Stimulated activated CD4-positive, alpha-beta T cell treated with anti-CD3 and anti-CD28 coated beads, Interleukin-15, amount 100 ng/mL, for 48 hours (primary cell): ENCODE results near the gene RNASE12.
"Not testable (repeated sequence)": the region's sequence is repeated elsewhere in the genome, so short reads cannot be mapped to it uniquely, and the experiment has no call there.

Experiments used
- DNase-seq, 2 donors: peaks; one replicate each; pipeline ENCODE4 v3.0.0-alpha.2; 2020; ENCODE audit warnings: low read depth in 2 of 2

The RNASE12 gene

DNA sequence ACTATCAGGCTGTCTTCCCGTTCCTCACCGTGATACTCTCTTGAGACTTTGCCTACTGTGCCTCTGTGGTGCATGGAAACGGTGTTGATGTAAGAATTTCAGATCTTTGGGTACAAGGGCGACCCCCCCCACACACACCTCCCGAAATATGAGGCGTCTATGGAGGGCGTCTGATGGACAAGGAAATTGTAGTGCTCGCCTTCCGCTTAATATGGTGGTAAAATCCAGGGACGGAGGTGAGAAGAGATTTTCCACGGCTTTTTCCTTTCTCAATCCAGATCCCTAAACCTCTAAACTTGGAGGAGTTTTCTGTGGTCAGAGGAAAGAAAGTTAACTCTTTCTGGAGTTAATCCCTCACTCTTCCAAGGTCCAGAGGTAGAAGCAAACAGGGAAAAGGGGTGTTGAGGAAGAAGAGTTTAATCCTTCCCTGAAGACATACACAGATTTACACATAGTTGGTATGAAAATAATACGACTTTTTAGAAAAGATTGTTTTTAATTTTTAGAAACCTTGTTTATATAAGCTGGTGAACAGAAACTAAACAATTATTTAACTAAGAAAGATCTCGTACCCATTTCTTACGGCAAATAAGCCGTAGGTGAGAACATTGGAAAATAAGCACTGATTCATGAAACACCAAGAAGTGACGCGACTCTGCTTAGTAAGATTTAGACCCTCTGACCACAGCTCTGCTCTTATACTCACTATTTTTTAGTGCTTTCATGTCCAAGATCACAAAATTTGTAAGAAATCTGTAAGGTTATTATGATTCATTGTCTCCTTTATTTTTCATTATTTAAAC, 23.1 kb upstream of the RNASE12 start:
- DNase-seq = no peak

GRCh38 chr14:20613094-20614037, 22.2 kb upstream of the RNASE12 start:
- DNase-seq = peak; percentile 77 to 88

- DNase-seq = no peak
These were observed 21.2 kb upstream of the RNASE12 start for GRCh38 chr14:20612403-20612802.

- DNase-seq = no peak
These were observed 20.1 kb upstream of the RNASE12 start for GRCh38 chr14:20611277-20611676.

DNA sequence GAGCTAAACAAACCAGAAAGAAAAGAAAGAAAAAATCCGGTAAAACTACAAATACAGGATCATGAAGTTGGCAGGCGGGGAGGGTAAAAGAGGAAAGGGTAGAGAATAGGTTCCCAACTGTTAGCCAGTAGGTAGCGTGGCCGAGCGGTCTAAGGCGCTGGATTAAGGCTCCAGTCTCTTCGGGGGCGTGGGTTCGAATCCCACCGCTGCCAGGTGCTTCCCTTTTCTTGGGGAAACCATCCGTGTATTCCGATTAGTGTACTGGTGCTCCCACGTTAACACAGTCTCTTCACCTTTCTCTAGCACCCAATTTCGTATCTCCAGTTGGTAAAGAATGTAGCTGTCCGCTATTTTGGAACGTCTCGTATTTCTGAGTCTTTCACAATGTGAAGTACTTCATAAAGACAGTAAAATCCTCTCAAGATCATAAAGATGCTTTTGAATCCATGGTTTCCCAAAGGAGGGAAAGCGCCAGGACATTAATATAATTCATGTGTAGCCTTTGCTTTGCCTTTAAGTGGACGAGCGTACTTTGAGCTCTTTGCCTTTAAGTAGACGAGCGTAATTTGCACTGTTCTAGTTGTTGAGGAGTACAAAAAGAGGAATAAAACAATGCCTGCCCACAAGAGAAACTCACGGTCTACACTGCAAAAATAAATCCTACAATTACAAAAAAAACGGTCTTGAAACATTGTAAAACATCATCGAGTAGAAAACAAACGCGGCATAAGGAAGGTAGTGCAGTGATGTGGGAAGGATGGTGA, 19.0 kb upstream of the RNASE12 start:
- peak; percentile 70 to 73 for DNase-seq

DNA sequence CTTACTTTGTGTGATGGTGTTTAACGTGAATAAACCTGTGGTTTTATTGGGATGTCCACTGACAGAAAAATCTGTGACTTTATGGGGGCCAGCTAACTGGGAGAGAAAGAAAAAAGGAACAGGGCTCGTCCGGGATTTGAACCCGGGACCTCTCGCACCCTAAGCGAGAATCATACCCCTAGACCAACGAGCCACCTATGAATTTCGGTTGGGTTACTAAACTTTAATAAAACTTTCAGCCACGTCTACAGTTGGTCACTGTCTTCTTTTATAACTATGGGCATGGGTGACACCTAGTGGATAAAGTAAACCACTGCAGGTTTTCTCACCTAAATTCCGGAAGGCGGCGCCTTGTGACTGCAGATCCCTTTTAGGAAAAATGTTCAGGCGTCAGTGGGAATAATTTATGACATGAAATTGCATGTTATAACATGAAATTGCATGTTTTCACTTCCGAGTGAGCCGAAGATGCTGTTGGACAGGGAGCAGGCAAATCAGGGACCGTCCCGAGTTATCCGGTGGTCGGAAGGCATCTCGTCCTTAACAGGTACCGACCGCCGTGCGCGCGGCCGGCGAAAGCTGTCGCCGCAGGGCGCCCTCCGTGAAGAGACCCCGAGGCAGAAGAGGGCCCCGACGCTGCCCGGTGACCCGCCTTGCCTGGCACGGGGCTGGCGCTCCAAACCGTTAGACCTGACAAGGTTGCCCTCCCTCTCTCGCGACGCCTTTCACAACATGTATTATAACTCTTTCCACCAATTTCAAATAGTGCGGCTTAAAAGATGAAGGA, 18.2 kb upstream of the RNASE12 start:
- DNase-seq = no peak

- DNase-seq = no peak
These were observed 17.4 kb upstream of the RNASE12 start for GRCh38 chr14:20608383-20609110.

- DNase-seq = no peak
These were observed 16.4 kb upstream of the RNASE12 start for GRCh38 chr14:20607617-20608016.

DNA sequence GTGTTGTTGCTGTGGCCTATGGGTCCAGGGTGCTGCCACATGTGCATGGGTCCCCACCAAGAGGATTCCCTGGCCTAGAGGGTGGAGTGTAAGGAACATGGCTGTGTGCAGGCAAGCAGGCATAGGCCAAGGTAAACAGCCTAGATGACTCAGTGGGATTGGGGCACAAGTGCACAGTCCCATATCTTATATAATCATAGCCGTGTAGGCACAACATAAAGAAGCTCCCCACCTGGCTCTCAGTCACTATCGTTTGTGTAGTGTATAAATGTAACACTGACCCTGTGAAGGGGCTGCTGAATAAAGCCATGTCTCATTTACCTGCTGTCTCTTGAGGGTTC, 15.7 kb upstream of the RNASE12 start:
- DNase-seq = no peak

GRCh38 chr14:20606190-20606901, 15.2 kb upstream of the RNASE12 start:
- DNase-seq = no peak

DNA sequence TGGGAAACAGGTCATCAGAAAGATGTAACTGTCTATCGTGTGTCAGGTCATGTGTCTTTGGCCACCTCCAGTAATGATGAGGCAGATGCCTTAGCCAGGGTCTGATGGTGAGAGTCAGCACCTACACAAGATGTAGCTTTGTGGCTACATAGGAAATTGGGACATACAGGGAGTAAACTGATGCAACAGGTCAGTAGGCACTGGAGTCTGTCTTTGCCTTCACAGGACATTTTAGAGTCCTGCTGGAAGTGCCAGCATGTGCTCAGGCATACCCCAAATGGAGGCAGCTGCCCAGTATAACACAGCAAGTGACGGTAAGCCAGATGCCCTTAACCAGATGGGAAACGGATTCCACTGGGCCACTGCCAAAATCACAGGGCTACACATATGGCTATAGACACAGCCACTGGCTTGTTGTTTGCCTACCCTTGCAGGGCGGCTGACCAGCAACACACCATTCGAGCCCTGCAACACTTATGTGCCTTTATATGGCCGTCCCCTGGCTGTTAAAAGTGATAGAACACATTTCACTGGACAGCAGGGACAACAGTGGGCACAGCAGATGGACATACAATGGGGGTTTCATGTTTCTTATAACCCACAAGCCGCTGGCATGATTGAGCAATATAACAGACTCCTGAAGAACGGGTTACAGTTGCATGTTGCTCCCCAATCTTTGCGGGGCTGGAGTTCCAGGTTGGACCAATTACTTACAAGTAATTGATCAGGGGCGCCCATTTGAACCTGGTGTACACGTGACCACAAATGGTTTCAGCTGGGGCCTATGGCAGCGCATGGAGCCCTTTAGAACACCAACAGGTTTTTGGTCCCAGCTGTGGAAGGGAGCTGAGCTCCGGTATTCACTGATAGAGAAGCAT, 12.9 kb upstream of the RNASE12 start:
- no peak for DNase-seq

- no peak for DNase-seq
These were observed 11.4 kb upstream of the RNASE12 start for GRCh38 chr14:20602583-20602982.

DNA sequence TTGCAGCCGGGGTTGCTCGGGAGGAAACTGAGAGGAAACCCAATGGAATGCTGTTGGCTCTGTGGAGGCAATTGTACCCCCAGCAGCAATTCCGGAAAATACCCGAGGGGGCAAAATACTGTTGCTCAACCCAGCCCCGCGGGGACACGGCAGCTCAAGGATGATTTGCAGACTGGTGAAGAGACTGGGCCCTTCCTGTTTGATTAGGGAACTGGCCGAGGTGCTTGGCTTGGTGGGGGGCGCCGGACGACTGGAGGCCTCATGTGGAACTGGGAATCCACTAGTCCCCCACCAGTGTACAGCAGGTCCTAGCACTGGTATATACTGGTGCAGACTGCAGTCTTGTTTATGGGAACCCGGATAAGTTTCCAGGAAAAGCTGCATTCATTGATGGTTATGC, 10.3 kb upstream of the RNASE12 start:
- no peak for DNase-seq

DNA sequence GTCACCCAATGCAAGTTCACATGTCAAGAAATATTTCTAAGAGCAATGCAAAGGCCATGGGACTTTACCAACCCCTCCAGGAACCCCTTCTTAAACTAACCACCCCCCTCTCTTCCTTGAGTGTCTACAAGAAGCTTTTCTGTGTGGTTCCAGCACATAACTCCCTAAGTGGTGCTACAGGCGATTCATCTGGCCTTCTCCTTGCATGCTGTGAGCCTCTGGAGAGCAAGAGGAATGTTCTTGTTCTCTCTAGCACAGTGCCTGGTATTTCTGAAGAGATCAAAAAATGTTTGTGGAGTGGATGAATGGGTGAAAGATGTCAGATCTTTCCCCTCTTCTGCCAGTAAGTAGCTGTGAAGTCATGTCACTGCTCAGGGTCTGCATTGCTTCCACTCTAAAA, 5.9 kb upstream of the RNASE12 start:
- DNase-seq = no peak

- DNase-seq = not testable (repeated sequence)
These were observed 4.5 kb upstream of the RNASE12 start for GRCh38 chr14:20595726-20596125.

GRCh38 chr14:20592574-20592973, 1.4 kb upstream of the RNASE12 start:
- DNase-seq = no peak

- no peak for DNase-seq
These were observed 3.6 kb downstream of the RNASE12 start, which contains the start of gene RNASE11 for GRCh38 chr14:20587489-20588154. Gene RNASE11, minus strand, starts transcription at chr14:20588001.

DNA sequence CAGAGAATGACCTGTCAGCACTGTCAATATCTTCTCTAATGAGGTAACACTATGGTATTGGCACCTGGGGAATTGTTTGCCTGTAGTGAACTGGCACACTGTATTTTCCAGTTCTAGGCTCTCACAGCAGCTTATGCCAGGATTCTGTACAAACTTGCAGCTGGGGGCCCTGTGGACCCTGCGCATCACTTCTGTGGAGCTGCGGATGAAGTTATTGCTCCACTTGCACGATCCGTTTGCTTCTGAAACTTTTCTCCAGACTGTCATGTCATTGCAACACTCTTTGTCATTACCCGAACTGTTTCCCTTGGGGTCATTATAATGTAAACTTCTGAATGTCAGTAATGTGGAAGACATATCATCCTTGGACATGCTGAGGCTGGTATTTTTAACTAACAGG, 7.3 kb downstream of the RNASE12 start:
- DNase-seq = no peak
